ENCODE results near the gene MYL7.

DNA sequence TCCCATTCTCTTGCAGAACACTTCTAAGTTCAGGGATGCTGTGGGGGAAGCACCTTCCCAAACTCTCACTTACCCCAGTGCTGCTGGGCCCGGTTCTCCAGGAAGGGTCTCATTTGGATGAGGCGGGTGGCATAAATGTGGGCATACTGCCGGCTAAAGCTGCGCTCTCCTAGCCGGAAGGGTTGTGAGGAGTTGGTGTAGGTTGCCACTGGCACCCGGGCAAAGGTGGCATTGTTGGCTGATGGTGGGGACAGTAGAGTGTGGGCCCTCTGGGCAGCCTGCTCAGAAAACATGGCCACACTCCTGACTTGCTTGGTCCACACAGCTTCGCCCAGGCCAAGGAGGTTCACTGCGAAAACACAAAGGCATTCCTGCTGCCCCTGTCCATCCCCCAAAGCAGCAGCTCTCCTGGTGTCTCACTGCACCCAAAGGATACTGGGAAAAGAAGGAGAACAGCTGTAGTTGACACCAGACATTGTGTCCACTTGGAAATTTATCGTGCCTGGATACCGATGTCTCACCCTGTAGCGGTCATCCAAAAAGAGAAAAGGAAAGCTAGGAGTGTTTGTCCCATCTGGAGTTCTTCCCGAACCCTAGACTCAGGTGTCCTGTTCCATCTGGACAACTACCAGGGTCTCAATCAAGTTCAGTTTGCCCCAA is 19.2 kb downstream of the MYL7 start:
- TF ChIP-seq ARNTL (CRISPR knock-in tag; IDR thresholded peaks at IDR 0.05; ENCODE audit: borderline replicate concordance, low read depth) (no peak), ZNF70 (CRISPR knock-in tag; IDR thresholded peaks at IDR 0.05) (no peak), ISL1 (CRISPR knock-in tag; IDR thresholded peaks at IDR 0.05) (no peak), ZFP30 (CRISPR knock-in tag; IDR thresholded peaks at IDR 0.05) (no peak), GLIS3 (CRISPR knock-in tag; IDR thresholded peaks at IDR 0.05) (no peak), ZFP3 (CRISPR knock-in tag; IDR thresholded peaks at IDR 0.05) (no peak), OSR1 (CRISPR knock-in tag; IDR thresholded peaks at IDR 0.05) (no peak), BACH2 (CRISPR knock-in tag; IDR thresholded peaks at IDR 0.05; ENCODE audit: borderline replicate concordance) (no peak), ZNF565 (CRISPR knock-in tag; conservative IDR thresholded peaks at IDR 0.05; ENCODE audit: low read depth) (no peak), TOX (CRISPR knock-in tag; IDR thresholded peaks at IDR 0.05; ENCODE audit: borderline replicate concordance) (no peak)
- TF ChIP-seq, protein P1, sequence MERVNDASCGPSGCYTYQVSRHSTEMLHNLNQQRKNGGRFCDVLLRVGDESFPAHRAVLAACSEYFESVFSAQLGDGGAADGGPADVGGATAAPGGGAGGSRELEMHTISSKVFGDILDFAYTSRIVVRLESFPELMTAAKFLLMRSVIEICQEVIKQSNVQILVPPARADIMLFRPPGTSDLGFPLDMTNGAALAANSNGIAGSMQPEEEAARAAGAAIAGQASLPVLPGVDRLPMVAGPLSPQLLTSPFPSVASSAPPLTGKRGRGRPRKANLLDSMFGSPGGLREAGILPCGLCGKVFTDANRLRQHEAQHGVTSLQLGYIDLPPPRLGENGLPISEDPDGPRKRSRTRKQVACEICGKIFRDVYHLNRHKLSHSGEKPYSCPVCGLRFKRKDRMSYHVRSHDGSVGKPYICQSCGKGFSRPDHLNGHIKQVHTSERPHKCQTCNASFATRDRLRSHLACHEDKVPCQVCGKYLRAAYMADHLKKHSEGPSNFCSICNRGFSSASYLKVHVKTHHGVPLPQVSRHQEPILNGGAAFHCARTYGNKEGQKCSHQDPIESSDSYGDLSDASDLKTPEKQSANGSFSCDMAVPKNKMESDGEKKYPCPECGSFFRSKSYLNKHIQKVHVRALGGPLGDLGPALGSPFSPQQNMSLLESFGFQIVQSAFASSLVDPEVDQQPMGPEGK (CRISPR knock-in tag; IDR thresholded peaks at IDR 0.05; ENCODE audit: borderline replicate concordance), result no peak
- TF ChIP-seq, protein P2, sequence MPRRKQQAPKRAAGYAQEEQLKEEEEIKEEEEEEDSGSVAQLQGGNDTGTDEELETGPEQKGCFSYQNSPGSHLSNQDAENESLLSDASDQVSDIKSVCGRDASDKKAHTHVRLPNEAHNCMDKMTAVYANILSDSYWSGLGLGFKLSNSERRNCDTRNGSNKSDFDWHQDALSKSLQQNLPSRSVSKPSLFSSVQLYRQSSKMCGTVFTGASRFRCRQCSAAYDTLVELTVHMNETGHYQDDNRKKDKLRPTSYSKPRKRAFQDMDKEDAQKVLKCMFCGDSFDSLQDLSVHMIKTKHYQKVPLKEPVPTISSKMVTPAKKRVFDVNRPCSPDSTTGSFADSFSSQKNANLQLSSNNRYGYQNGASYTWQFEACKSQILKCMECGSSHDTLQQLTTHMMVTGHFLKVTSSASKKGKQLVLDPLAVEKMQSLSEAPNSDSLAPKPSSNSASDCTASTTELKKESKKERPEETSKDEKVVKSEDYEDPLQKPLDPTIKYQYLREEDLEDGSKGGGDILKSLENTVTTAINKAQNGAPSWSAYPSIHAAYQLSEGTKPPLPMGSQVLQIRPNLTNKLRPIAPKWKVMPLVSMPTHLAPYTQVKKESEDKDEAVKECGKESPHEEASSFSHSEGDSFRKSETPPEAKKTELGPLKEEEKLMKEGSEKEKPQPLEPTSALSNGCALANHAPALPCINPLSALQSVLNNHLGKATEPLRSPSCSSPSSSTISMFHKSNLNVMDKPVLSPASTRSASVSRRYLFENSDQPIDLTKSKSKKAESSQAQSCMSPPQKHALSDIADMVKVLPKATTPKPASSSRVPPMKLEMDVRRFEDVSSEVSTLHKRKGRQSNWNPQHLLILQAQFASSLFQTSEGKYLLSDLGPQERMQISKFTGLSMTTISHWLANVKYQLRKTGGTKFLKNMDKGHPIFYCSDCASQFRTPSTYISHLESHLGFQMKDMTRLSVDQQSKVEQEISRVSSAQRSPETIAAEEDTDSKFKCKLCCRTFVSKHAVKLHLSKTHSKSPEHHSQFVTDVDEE (CRISPR knock-in tag; IDR thresholded peaks at IDR 0.05), result no peak
- TF ChIP-seq, protein P3, sequence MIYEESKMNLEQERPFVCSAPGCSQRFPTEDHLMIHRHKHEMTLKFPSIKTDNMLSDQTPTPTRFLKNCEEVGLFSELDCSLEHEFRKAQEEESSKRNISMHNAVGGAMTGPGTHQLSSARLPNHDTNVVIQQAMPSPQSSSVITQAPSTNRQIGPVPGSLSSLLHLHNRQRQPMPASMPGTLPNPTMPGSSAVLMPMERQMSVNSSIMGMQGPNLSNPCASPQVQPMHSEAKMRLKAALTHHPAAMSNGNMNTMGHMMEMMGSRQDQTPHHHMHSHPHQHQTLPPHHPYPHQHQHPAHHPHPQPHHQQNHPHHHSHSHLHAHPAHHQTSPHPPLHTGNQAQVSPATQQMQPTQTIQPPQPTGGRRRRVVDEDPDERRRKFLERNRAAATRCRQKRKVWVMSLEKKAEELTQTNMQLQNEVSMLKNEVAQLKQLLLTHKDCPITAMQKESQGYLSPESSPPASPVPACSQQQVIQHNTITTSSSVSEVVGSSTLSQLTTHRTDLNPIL (CRISPR knock-in tag; IDR thresholded peaks at IDR 0.05; ENCODE audit: low read depth), result no peak
- TF ChIP-seq, protein P4, sequence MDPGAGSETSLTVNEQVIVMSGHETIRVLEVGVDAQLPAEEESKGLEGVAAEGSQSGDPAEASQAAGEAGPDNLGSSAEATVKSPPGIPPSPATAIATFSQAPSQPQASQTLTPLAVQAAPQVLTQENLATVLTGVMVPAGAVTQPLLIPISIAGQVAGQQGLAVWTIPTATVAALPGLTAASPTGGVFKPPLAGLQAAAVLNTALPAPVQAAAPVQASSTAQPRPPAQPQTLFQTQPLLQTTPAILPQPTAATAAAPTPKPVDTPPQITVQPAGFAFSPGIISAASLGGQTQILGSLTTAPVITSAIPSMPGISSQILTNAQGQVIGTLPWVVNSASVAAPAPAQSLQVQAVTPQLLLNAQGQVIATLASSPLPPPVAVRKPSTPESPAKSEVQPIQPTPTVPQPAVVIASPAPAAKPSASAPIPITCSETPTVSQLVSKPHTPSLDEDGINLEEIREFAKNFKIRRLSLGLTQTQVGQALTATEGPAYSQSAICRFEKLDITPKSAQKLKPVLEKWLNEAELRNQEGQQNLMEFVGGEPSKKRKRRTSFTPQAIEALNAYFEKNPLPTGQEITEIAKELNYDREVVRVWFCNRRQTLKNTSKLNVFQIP (CRISPR knock-in tag; IDR thresholded peaks at IDR 0.05; ENCODE audit: borderline replicate concordance, low read depth), result no peak

All from SK-N-SH treated with all-trans-retinoic acid at 6 μM for 48 hours (cell line).